Skeletal muscle cell (primary cell): ENCODE measurements around the gene LPIN1.
"Not testable (repeated sequence)": the region's sequence is repeated elsewhere in the genome, so short reads cannot be mapped to it uniquely, and the experiment has no call there.

Experiments used
- DNase-seq: peaks from one replicate; pipeline ENCODE4 v3.0.0-alpha.2; 2010; ENCODE audit warnings: low read depth
- H3K4me3 ChIP-seq: 2 replicates; pipeline ENCODE4 v1.5.1; 2011; ENCODE audit warnings: low read depth, mild to moderate bottlenecking, control low read depth, low read length, moderate library complexity

The LPIN1 gene

GRCh38 chr2:11853197-11853588, 106.8 kb downstream of the LPIN1 start:
- no peak for DNase-seq
- H3K4me3 ChIP-seq: no peak overlapping the region

GRCh38 chr2:11855064-11855760, 108.8 kb downstream of the LPIN1 start:
- DNase-seq: no peak
- H3K4me3 ChIP-seq: no peak overlapping the region

GRCh38 chr2:11856095-11856494, 109.7 kb downstream of the LPIN1 start:
- DNase-seq: no peak
- H3K4me3 ChIP-seq: no peak overlapping the region

GRCh38 chr2:11858883-11859282, 112.5 kb downstream of the LPIN1 start:
- H3K4me3 ChIP-seq: no peak overlapping the region
- no peak for DNase-seq

- not testable (repeated sequence) for DNase-seq, H3K4me3 ChIP-seq
These were observed 113.5 kb downstream of the LPIN1 start for GRCh38 chr2:11859975-11860374.

- H3K4me3 ChIP-seq: no peak overlapping the region
- no peak for DNase-seq
These were observed 114.6 kb downstream of the LPIN1 start for GRCh38 chr2:11861044-11861443.

GRCh38 chr2:11862049-11862448, 115.6 kb downstream of the LPIN1 start:
- no peak for DNase-seq
- no peak overlapping the region for H3K4me3 ChIP-seq

GRCh38 chr2:11863103-11863502, 116.7 kb downstream of the LPIN1 start:
- no peak for DNase-seq
- H3K4me3 ChIP-seq: no peak overlapping the region

- DNase-seq: peak; percentile 87
- peak overlapping the region; percentile 16 for H3K4me3 ChIP-seq
These were observed 117.3 kb downstream of the LPIN1 start for GRCh38 chr2:11863513-11864328.

GRCh38 chr2:11864724-11865123, 118.3 kb downstream of the LPIN1 start:
- H3K4me3 ChIP-seq: no peak overlapping the region
- DNase-seq: no peak

- no peak for DNase-seq
- no peak overlapping the region for H3K4me3 ChIP-seq
These were observed 118.9 kb downstream of the LPIN1 start for GRCh38 chr2:11865378-11865777.

- no peak for DNase-seq
- no peak overlapping the region for H3K4me3 ChIP-seq
These were observed 119.4 kb downstream of the LPIN1 start for GRCh38 chr2:11865805-11866204.

GRCh38 chr2:11866358-11867335, 120.2 kb downstream of the LPIN1 start:
- no peak overlapping the region for H3K4me3 ChIP-seq
- no peak for DNase-seq

- H3K4me3 ChIP-seq: no peak overlapping the region
- DNase-seq: no peak
These were observed 121.5 kb downstream of the LPIN1 start for GRCh38 chr2:11867926-11868325.

GRCh38 chr2:11869391-11869991, 123.1 kb downstream of the LPIN1 start:
- DNase-seq: no peak
- no peak overlapping the region for H3K4me3 ChIP-seq

- H3K4me3 ChIP-seq: no peak overlapping the region
- no peak for DNase-seq
These were observed 123.6 kb downstream of the LPIN1 start for GRCh38 chr2:11870064-11870463.

- DNase-seq: no peak
- H3K4me3 ChIP-seq: no peak overlapping the region
These were observed 124.2 kb downstream of the LPIN1 start for GRCh38 chr2:11870584-11870983.

- H3K4me3 ChIP-seq: no peak overlapping the region
- no peak for DNase-seq
These were observed 125.0 kb downstream of the LPIN1 start for GRCh38 chr2:11871421-11871820.

GRCh38 chr2:11872247-11872947, 126.0 kb downstream of the LPIN1 start:
- H3K4me3 ChIP-seq: no peak overlapping the region
- DNase-seq: no peak
